HCT116 (cell line): Measurements from ENCODE around the gene CIBAR2. TPM values are rescaled to one million over a fixed set of nuclear protein-coding genes. Genes with fewer than 3 reads are reported as not detected.
A peak's percentile ranks its signal among the peaks of the same experiment; 100 is the strongest.

Experiments used
- ATAC-seq: fragments of 200-7000 bp; cut with Tn5 transposase; 2 replicates; pipeline ENCODE4 v1.9.1; 2020; ENCODE audit warnings: mild to moderate bottlenecking, moderate library complexity
- BruUV-seq: library from RNA; stranded (reverse); fragments of 400-500 nt; replicated peaks from 2 replicates; lab custom pipeline; 2021; lab: Mats Ljungman, UMichigan
- CTCF ChIA-PET: fragments of 300-600 bp; sonication (Branson Sonifier 250); formaldehyde crosslinking; loops from one replicate; lab custom pipeline; 2021; ENCODE audit warnings: antibody characterized with exemption; lab: Charles Lee
- POLR2A ChIA-PET: fragments of 300-600, 350-600 bp; sonication (Branson Sonifier 250); formaldehyde crosslinking; loops from one replicate; lab custom pipeline; 2021; ENCODE audit warnings: antibody characterized with exemption; lab: Charles Lee
- RAD21 ChIA-PET, 2 experiments: fragments of 300-600 bp; sonication (Branson Sonifier 250); formaldehyde crosslinking; loops; one replicate each; lab custom pipeline; 2023; ENCODE audit warnings: low total read pairs in 2 of 2; ENCODE audit not compliant: uncharacterized antibody in 2 of 2, unreplicated experiment in 2 of 2, low non-redundant PET in 1 of 2; lab: Charles Lee
- DNase-seq: peaks from one replicate; pipeline ENCODE4 v3.0.0-alpha.2; 2010; ENCODE audit warnings: low read depth, low spot score
- H2AFZ ChIP-seq: fragments of 200-600 bp; shearing (Covaris generic), sonication (generic); 2 replicates; pipeline ENCODE4 v1.6.1; 2017; ENCODE audit warnings: low read depth, mixed run types, mixed read lengths, antibody characterized with exemption, low read length; ENCODE audit not compliant: poor library complexity, severe bottlenecking
- H3K27ac ChIP-seq: 2 replicates; pipeline ENCODE4 v1.5.1; 2012; ENCODE audit warnings: low read depth, low read length
- H3K27me3 ChIP-seq: fragments of 200-600 bp; sonication (generic); 2 replicates; pipeline ENCODE4 v1.6.1; 2016; ENCODE audit warnings: mixed run types, low read length, mixed read lengths; ENCODE audit not compliant: insufficient read depth
- H3K36me3 ChIP-seq, 2 experiments: fragments of 200-500 bp in 1 of 2; fragments of 200-600 bp in 1 of 2; sonication (Bioruptor generic) in 1 of 2; sonication (generic) in 1 of 2; 2 replicates each; pipeline versions ENCODE4 v1.5.1 to v1.6.1; 2014 to 2016; ENCODE audit warnings: low read length in 2 of 2, inconsistent platforms in 1 of 2, mixed read lengths in 1 of 2, mixed run types in 1 of 2; ENCODE audit not compliant: insufficient read depth in 2 of 2, control insufficient read depth in 1 of 2
- H3K4me1 ChIP-seq, 2 experiments: fragments of 200-600 bp in 1 of 2; sonication (generic) in 1 of 2; 2 replicates each; pipeline versions ENCODE4 v1.5.1 to v1.6.1; 2012 to 2017; ENCODE audit warnings: low read length in 2 of 2, inconsistent platforms in 1 of 2, mild to moderate bottlenecking in 1 of 2, mixed read lengths in 1 of 2, mixed run types in 1 of 2, moderate library complexity in 1 of 2; ENCODE audit not compliant: insufficient read depth in 2 of 2, control insufficient read depth in 1 of 2
- H3K4me2 ChIP-seq: fragments of 200-600 bp; sonication (generic); 2 replicates; pipeline ENCODE4 v1.6.1; 2017; ENCODE audit warnings: mixed run types, low read length, mixed read lengths
- H3K4me3 ChIP-seq, 2 experiments: fragments of 200-600 bp in 1 of 2; sonication (generic) in 1 of 2; replicated peaks in 1 of 2; 2 replicates each; pipeline ENCODE4 v1.5.1; 2011 to 2016; ENCODE audit warnings: low read length in 2 of 2, control low read depth in 1 of 2, low read depth in 1 of 2, mild to moderate bottlenecking in 1 of 2, mixed read lengths in 1 of 2, mixed run types in 1 of 2
- H3K79me2 ChIP-seq: fragments of 200-600 bp; sonication (generic); 2 replicates; pipeline ENCODE4 v1.6.1; 2017; ENCODE audit warnings: mild to moderate bottlenecking, mixed run types, low read length, moderate library complexity, mixed read lengths; ENCODE audit not compliant: insufficient read depth
- H3K9ac ChIP-seq: fragments of 200-600 bp; sonication (generic); 2 replicates; pipeline ENCODE4 v1.6.1; 2016; ENCODE audit warnings: low read length, mixed read lengths
- H3K9me2 ChIP-seq: fragments of 200-600 bp; sonication (generic), shearing (Covaris generic); 2 replicates; pipeline ENCODE4 v1.6.1; 2017; ENCODE audit warnings: mixed run types, mild to moderate bottlenecking, moderate library complexity; ENCODE audit not compliant: insufficient read depth
- H3K9me3 ChIP-seq, 2 experiments: fragments of 200-500 bp in 1 of 2; fragments of 200-600 bp in 1 of 2; sonication (Bioruptor generic) in 1 of 2; sonication (generic) in 1 of 2; 2 replicates each; pipeline ENCODE4 v1.6.1; 2014 to 2017; ENCODE audit warnings: low read length in 2 of 2, mixed read lengths in 2 of 2, inconsistent platforms in 1 of 2, low read depth in 1 of 2, mild to moderate bottlenecking in 1 of 2, mixed run types in 1 of 2, moderate library complexity in 1 of 2; ENCODE audit not compliant: control insufficient read depth in 1 of 2, insufficient read depth in 1 of 2
- H4K20me1 ChIP-seq: fragments of 200-600 bp; sonication (generic), shearing (Covaris generic); 2 replicates; pipeline ENCODE4 v1.6.1; 2017; ENCODE audit warnings: mixed run types, mild to moderate bottlenecking, moderate library complexity; ENCODE audit not compliant: insufficient read depth
- CBX3 ChIP-seq: IDR thresholded peaks from 2 replicates; pipeline ENCODE4 v1.6.1; 2012; ENCODE audit warnings: low read depth
- CEBPB ChIP-seq: IDR thresholded peaks from 2 replicates; pipeline ENCODE4 v1.6.1; 2012; ENCODE audit warnings: low read depth
- CTCF ChIP-seq, 3 experiments: fragments of 200-600 bp in 1 of 3; sonication (generic) in 1 of 3; IDR thresholded peaks in 2 of 3; conservative IDR thresholded peaks in 1 of 3; 2 replicates each; pipeline ENCODE4 v1.5.1; 2012 to 2017; ENCODE audit warnings: low read depth in 2 of 3, low read length in 2 of 3, antibody characterized with exemption in 1 of 3, borderline replicate concordance in 1 of 3, control low read depth in 1 of 3, mild to moderate bottlenecking in 1 of 3, mixed read lengths in 1 of 3, mixed run types in 1 of 3, moderate library complexity in 1 of 3; ENCODE audit not compliant: insufficient read depth in 1 of 3
- ELF1 ChIP-seq: IDR thresholded peaks from 2 replicates; pipeline ENCODE4 v1.6.1; 2012; ENCODE audit warnings: low read depth, borderline replicate concordance
- EZH2phosphoT487 ChIP-seq: fragments of 200-600 bp; IDR thresholded peaks from 2 replicates; pipeline ENCODE4 v1.6.1; 2018; ENCODE audit warnings: antibody characterized with exemption, borderline replicate concordance
- FOSL1 ChIP-seq: IDR thresholded peaks from 2 replicates; pipeline ENCODE4 v1.6.1; 2012; ENCODE audit warnings: low read depth
- JUND ChIP-seq: IDR thresholded peaks from 2 replicates; pipeline ENCODE4 v1.6.1; 2012
- POLR2A ChIP-seq: IDR thresholded peaks from 2 replicates; pipeline ENCODE4 v1.7.0; 2011; ENCODE audit warnings: borderline replicate concordance; ENCODE audit not compliant: insufficient read depth, insufficient read length; ENCODE audit errors: extremely low read depth
- POLR2AphosphoS5 ChIP-seq: IDR thresholded peaks from 2 replicates; pipeline ENCODE4 v1.6.1; 2011; ENCODE audit warnings: mild to moderate bottlenecking, low read depth, low read length, moderate library complexity
- RAD21 ChIP-seq: IDR thresholded peaks from 2 replicates; pipeline ENCODE4 v1.6.1; 2012; ENCODE audit warnings: low read depth, mild to moderate bottlenecking
- SIN3A ChIP-seq: IDR thresholded peaks from 2 replicates; pipeline ENCODE4 v1.6.1; 2012; ENCODE audit warnings: low read depth
- SP1 ChIP-seq: IDR thresholded peaks from 2 replicates; pipeline ENCODE4 v1.6.1; 2012; ENCODE audit warnings: low read depth
- TCF7L2 ChIP-seq: IDR thresholded peaks from 2 replicates; pipeline ENCODE4 v1.7.0; 2011; ENCODE audit warnings: borderline replicate concordance, inconsistent platforms; ENCODE audit not compliant: insufficient read depth, insufficient read length; ENCODE audit errors: extremely low read depth
- YY1 ChIP-seq: IDR thresholded peaks from 2 replicates; pipeline ENCODE4 v1.6.1; 2011; ENCODE audit warnings: low read length, low read depth, moderate library complexity, mild to moderate bottlenecking; ENCODE audit not compliant: insufficient replicate concordance; ENCODE audit errors: extremely low read depth
- ZFX ChIP-seq: fragments of 450-650 bp; IDR thresholded peaks from 2 replicates; pipeline ENCODE4 v1.6.1; 2017
- ZNF274 ChIP-seq: fragments of 200-500 bp; sonication (Bioruptor generic); IDR thresholded peaks from 2 replicates; pipeline ENCODE4 v1.6.1; 2014; ENCODE audit warnings: mild to moderate bottlenecking, low read depth, low read length, inconsistent platforms
- intact Hi-C: fragments of 100-400 bp; cut with micrococcal nuclease; formaldehyde crosslinking; loops from 2 replicates; pipeline ENCODE4 v1.10.0; 2022
- total RNA-seq: library from RNA; stranded (reverse); gene quantifications from one replicate; pipeline ENCODE4 v1.2.1, GENCODE V29; 2021; ENCODE audit not compliant: unreplicated experiment
- TF ChIP-seq, protein P1 (sequence below): IDR thresholded peaks from 2 replicates; pipeline ENCODE4 v1.6.1; 2011; ENCODE audit warnings: mild to moderate bottlenecking, low read length, moderate library complexity; ENCODE audit not compliant: insufficient replicate concordance; ENCODE audit errors: extremely low read depth
- TF ChIP-seq, protein P2 (sequence below): IDR thresholded peaks from 2 replicates; pipeline ENCODE4 v1.6.1; 2012

Gene CIBAR2
- total RNA-seq, 1 experiment from 2014 or later = 0.27 TPM

GRCh38 chr16:85110105-85110504, 2.2 kb downstream of the CIBAR2 start:
- Histone ChIP-seq H3K79me2 (no peaks in the 10 kb centered on the region), H3K9me3 (no peaks in the 10 kb centered on the region), H3K27me3 (no peaks in the 10 kb centered on the region), H3K27ac (no peak overlapping the region), H4K20me1 (no peaks in the 10 kb centered on the region), H3K36me3 (no peaks in the 10 kb centered on the region), H2AFZ (no peak overlapping the region), H3K4me3 (no peak overlapping the region), H3K9me2 (no peaks in the 10 kb centered on the region), H3K4me1 (peaks cover 11 to 18% of the 10 kb centered on the region in 2 experiments; a peak in 3 of 4 replicates), H3K9ac (no peak overlapping the region), H3K4me2 (no peak overlapping the region)
- ATAC-seq = no peak
- no peak for DNase-seq
- intact Hi-C loops = loop anchor here (10.0 kb wide), 1 partner anchor 285 kb away; no protein-coding TSS in a partner anchor
- CTCF ChIA-PET = interaction anchor here (1.4 kb wide), 1 partner anchor 24 kb away, joined by 3 read pairs; no protein-coding TSS in a partner anchor
- TF ChIP-seq ZFX = 0 out of 2 replicates have a peak, but pooled peaks have one; percentile 5
- no peak for TF ChIP-seq POLR2AphosphoS5
- RAD21 ChIA-PET = no interaction called here
- no TSS peak for BruUV-seq
- POLR2A ChIA-PET = no interaction called here

GRCh38 chr16:85107532-85107931, 4.7 kb downstream of the CIBAR2 start:
- DNase-seq (no peak), ATAC-seq (no peak)
- ChIA-PET RAD21 (no interaction called here), CTCF (no interaction called here), POLR2A (no interaction called here)
- Histone ChIP-seq H3K4me1 (peaks cover 5 to 6% of the 10 kb centered on the region in 2 experiments; a peak in 3 of 4 replicates), H3K4me3 (no peak overlapping the region), H3K9me2 (no peaks in the 10 kb centered on the region), H3K4me2 (no peak overlapping the region), H3K27ac (no peak overlapping the region), H3K9me3 (no peaks in the 10 kb centered on the region), H3K36me3 (no peaks in the 10 kb centered on the region), H3K27me3 (no peaks in the 10 kb centered on the region), H4K20me1 (no peaks in the 10 kb centered on the region), H3K9ac (no peak overlapping the region), H3K79me2 (no peaks in the 10 kb centered on the region), H2AFZ (no peak overlapping the region)
- TF ChIP-seq, protein P1, sequence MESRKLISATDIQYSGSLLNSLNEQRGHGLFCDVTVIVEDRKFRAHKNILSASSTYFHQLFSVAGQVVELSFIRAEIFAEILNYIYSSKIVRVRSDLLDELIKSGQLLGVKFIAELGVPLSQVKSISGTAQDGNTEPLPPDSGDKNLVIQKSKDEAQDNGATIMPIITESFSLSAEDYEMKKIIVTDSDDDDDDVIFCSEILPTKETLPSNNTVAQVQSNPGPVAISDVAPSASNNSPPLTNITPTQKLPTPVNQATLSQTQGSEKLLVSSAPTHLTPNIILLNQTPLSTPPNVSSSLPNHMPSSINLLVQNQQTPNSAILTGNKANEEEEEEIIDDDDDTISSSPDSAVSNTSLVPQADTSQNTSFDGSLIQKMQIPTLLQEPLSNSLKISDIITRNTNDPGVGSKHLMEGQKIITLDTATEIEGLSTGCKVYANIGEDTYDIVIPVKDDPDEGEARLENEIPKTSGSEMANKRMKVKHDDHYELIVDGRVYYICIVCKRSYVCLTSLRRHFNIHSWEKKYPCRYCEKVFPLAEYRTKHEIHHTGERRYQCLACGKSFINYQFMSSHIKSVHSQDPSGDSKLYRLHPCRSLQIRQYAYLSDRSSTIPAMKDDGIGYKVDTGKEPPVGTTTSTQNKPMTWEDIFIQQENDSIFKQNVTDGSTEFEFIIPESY = no peak
- TF ChIP-seq YY1 (no peak), ELF1 (no peak), JUND (no peak), EZH2phosphoT487 (no peak), POLR2A (no peak), ZFX (no peak), CBX3 (no peak), TCF7L2 (no peak), CTCF (IDR thresholded peaks at IDR 0.05 in 2 of 3, conservative IDR thresholded peaks at IDR 0.05 in 1 of 3; ENCODE audit: borderline replicate concordance in 1 of 3, insufficient read depth in 1 of 3, low read depth in 2 of 3, low read length in 2 of 3) (no peak), POLR2AphosphoS5 (no peak), FOSL1 (no peak), CEBPB (no peak), RAD21 (no peak), SIN3A (no peak), SP1 (no peak), ZNF274 (no peak)
- TF ChIP-seq, protein P2, sequence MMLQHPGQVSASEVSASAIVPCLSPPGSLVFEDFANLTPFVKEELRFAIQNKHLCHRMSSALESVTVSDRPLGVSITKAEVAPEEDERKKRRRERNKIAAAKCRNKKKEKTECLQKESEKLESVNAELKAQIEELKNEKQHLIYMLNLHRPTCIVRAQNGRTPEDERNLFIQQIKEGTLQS = no peak
- BruUV-seq = no TSS peak
- intact Hi-C loops = no loop called here
